Subcutaneous adipose tissue (tissue), 4 donors: ENCODE measurements around the gene GGA1. TPM values are rescaled to one million over a fixed set of nuclear protein-coding genes. Genes with fewer than 3 reads are reported as not detected.

ENCODE experiments used
- CTCF ChIP-seq: fragments of 450-650 bp; IDR thresholded peaks from one replicate; pipeline ENCODE4 v1.5.1; 2016; ENCODE audit warnings: low read depth, mild to moderate bottlenecking, control low read depth, antibody characterized with exemption, moderate library complexity
- total RNA-seq, 4 donors: library from RNA; depleted of rRNA; stranded (reverse); fragments of >200 nt; gene quantifications; one replicate each; pipeline ENCODE4 v1.1.0, GENCODE V29; 2016

Gene GGA1
- total RNA-seq, 4 donors from 2014 or later: 13.7 to 48.8 (median 35.5) TPM

GRCh38 chr22:37662039-37662438, 53.4 kb downstream of the GGA1 start:
- no peak for TF ChIP-seq CTCF

- no peak for TF ChIP-seq CTCF
Measured at GRCh38 chr22:37663521-37664140, 55.0 kb downstream of the GGA1 start.

GRCh38 chr22:37664249-37665101, 55.8 kb downstream of the GGA1 start:
- TF ChIP-seq CTCF: no peak

- TF ChIP-seq CTCF: no peak
Measured at GRCh38 chr22:37665487-37665886, 56.9 kb downstream of the GGA1 start.

GRCh38 chr22:37669586-37669985, 61.0 kb downstream of the GGA1 start:
- no peak for TF ChIP-seq CTCF

- TF ChIP-seq CTCF: no peak
Measured at GRCh38 chr22:37672206-37672919, 63.7 kb downstream of the GGA1 start.

GRCh38 chr22:37672920-37673455, 64.4 kb downstream of the GGA1 start:
- no peak for TF ChIP-seq CTCF
